Kidney glomerular epithelial cell (primary cell): Measurements from ENCODE around the gene FBN1.

Experiments
- DNase-seq: peaks from one replicate; lab custom pipeline; 2025; lab: John Stamatoyannopoulos, UW

FBN1 gene

DNA sequence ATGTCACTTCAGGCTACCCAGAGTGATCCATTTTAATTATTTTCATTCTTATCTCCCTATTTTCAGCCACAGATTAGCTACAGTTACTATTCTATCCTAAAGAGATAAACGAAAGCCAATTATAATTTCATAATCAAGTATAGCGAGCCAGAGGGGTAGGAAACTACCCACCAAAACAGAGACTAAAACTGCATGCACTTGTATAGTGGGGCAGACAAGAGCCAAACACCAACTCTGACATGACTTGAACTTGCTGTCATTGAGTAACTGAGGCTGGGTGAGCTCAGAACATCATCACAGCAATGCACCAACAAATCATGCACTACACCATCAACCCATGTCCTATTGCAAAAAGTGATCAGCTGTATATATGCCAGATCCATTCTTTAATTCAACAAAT lies 64.8 kb downstream of the FBN1 start:
- DNase-seq: no peak

DNA sequence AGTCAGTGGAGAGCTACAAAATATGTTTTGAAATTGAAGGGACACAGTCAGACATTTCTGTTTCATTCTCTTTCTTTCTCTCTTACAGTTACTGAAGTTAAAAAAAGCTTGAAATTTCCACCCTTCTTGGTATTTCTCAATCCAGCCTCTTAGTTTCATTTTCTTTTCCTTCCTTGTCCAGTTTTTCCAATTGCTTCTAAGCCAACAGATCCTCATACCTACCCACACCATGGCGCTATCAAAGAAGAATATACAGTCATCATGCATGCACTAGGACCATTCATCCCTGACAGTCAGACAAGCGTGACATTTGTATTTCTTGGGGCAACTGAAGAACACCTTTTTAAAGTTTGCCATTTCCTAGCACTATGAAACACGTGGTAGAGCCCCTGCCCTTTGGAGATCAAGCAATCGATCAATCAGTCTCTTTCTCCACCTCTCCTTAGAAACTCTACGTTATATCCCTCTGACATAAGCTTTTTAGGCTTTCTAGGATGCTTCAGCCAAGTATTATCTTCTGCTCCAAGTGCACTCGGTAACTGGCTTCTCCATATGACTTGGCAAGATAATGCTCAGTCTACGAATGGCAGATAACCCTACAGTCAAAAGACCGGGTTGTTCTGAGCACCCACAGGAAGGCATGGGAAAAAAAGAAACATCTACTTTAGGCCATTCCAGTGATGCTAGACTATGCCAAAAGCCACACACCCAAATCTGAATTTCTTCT lies 65.4 kb downstream of the FBN1 start:
- DNase-seq: peak; percentile 16

DNA sequence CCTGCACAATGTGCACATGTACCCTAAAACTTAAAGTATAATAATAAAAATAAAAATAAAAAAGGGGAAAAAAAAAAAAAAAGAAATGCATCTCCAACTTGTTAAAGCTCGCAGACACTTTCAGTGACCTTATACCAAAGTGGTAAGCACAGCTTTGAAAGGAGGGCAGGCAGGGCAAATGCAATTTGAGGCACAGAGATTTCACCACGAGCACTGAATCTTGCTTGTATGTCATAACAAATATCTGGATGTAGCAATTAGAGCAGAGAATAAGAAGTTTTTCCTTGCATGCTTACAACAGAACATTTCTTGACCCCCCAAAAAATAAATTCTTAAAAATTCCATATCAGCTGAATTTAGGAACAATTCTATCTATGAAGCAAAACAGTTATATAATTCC lies 66.5 kb downstream of the FBN1 start:
- no peak for DNase-seq

DNA sequence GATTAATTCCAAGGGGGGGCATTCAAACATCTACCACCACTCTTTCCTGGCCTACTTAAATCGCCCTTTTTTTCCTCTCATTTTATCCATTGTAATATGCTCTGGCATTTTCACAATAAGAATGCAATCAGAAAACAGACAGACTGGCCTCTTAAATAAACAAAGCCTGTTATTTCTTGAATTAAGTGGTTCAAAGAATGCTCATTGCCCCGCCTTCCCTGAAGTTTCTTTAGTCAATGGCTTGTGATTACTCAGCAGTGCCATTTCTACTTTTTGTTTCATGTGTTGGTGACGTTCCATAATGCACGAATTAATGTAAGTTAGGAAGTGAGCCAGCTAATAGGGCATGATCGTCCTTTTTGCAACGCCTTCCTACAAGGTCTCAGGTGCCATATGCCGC lies 68.0 kb downstream of the FBN1 start:
- no peak for DNase-seq

DNA sequence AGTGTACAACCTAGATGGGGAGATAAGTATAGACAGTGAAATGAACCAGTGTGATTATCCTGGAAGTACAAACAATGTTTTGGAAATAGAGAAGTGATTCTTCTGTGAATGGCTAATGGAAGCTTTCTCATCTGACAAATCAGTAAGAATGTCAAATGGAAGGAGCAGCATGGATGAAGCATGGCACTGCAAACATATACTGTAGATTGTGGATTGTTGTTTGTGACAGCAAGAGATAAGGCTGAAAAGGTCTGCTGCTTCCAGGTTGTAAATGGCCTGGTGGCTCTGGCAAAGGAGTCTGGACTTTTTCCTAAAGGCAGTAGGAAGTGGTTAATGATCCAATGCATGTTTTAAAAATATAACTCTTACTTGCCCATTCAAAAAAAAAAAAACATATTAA lies 71.3 kb downstream of the FBN1 start:
- no peak for DNase-seq

DNA sequence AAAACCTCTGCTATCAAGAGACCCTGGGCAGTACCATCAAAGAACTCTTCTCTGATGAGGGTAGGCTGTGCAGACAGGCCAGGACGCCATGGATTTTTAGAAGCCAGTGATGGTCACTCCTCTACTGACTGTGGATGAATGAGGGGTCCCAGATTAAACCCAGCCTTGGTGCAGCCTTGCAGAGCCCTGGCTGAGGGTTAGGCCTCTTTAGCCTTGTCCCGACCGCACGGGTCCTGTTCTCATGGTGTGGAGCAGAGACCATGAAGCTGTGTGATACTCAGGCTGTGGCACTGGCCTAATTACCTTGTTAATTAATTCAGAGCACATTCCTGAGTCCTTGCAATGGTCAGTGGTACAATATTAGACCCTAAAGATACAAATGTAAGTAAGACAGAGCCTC lies 71.7 kb downstream of the FBN1 start:
- DNase-seq: no peak

DNA sequence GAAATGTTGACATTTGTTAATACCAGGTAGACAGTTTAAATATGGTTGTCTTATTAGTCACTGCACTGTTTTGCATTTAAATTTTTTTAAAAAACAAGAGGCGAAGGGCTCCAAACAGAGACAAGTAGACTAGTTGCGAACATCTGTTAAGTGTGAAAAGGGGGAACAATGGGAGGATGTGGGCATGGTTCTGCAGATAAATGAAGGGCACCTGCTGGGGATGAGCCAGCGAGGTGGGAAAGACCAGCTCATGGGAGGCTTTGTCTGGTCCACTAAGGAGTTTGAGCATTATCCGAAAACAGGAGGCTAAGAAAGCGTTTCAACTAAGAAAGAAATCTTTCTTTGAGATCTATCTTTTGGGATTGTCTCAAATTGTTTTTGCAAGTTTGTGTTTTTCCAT lies 72.7 kb downstream of the FBN1 start:
- no peak for DNase-seq

DNA sequence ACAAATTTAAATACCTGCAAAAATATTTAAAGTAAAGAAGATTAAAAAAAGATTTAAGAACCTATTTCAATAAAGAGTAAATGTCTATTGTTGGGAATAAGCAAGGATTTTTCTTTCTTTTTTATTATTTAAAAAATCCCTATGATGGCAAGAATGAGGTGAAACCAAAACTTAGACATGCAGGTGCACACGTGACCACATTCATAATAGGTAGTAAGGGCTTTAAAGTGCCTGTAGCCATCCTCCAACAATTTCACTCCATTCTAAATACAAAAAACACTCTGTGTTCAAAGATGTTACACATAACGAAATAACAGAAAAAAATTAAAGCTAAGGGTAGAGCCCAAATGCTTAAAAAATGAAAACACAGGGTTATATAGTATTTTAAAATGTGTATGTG lies 74.0 kb downstream of the FBN1 start:
- DNase-seq: no peak

DNA sequence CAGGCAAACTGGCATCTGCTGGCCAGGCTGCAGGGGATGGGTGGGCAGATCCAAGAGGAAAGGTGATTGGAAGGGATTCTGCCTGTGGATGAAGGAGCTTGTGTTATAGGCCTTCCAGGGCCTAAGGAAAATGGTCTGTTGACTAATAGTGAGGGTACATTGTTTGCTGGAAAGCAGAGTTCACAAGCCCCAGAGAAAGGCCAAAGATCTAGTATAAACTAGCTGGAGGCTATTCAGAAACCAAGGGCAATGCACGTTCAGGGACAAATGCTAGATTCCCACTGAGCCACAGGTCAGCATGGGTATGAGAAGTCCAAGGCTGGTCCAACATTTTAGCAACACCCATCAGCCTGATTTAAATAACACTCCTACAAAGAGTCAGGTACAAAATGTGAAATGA lies 74.7 kb downstream of the FBN1 start:
- DNase-seq: no peak

DNA sequence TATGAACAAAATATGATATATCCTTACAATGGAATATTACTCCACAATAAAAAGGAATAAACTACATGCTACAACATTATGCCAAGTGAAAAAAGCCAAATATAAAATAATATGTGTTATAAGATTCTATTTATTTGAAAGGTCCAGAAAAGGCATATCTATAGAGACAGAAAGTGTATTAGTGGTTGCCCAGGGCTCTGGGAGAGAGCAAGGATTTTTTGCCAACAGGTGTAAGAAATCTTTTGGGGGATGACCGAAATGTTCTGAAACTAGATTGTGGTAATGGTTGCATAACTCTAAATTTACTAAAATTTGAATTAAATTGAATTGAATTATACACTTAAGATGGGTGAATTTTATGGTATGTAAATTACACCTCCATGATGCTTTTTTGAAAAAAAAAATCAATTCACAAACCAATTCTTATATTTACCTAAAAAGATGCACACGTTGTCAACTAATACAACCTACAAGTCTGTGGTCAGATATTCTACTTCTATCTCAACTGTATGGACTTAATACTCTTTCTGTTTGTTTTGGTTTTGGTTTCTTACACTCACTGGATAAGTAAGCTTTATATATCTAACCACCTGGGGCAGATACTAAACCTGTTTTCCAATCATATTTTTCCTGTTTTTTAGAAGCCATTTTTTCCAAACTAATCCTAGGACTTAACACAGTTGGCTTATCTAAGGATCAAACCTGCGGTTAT lies 75.8 kb downstream of the FBN1 start:
- DNase-seq: no peak

DNA sequence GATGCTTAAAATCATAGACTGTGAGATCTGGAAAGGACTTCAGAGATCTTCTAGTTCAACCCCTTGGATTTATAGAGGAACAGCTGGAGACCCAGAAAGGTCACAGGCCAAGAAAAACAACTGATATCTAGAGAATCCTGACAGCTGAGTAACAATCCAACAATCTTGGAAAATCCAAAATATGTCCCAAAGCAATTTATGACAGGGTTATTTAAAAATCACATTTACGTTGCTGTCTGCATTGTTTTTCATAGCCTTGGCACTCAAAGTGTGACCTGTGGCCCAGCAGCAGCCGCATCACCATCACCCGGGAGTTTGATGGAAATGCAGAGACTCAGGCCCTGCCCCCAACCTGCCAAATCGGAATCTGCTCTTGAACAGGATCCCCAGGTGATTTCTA lies 78.8 kb downstream of the FBN1 start:
- no peak for DNase-seq

DNA sequence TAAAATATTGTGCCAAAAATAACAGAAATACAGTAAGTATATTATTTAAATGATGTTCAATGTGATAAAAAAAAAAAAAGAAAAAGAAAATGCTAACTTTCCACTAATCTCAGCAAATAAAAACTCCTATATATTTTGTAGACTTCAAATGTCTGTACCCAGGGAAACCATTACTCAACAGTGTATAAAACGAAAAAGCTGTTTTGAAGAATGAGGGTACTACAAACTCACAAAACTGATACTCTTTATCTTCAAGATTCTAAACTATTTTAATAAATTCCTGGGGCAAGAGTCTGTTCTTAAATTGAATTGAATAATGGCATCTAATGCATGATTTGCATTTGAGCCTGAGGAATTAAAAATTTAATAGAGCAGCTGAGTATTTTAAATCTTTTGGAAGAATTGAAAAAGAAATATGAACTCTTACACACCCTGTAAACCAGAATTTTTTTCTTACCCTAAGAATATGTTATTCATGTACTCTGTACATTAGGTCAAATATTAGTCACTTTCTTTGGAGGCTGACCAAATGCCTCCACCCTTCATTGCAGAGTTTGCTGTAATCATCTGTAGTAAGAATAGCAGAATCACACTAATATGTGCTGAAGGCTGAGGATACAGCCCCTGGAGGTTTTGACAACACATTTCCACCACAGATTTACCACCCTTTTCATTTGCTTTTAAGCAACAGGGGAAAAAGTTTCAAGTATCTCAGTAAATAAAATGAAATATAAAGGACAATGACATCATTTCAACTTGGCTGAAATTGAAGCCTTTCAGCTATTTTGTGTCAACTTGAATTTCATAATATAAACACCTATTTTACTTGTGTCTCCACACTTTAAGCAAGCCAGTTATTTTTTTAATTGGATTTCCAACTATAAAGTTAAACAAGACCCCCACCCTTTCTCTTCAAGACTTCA lies 79.7 kb downstream of the FBN1 start:
- peak; percentile 27 for DNase-seq

DNA sequence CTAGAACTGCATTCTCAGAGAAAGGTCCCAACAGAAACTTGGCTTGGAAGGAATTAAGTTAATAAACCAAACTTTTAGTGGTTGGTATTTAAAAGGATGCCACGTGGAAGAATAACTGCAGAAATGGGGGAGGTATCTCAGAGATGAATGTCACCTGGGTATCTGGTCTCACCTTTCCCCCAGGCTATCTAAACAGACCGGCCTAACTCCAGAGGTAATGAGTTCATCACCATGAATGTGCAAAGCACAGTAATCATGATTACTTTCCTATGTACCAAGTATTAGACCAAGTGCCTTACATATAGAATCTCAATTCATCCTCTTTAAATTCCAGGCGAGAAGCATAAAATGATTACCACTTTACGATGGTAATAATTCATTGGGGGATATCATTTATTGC lies 80.8 kb downstream of the FBN1 start:
- DNase-seq: no peak

DNA sequence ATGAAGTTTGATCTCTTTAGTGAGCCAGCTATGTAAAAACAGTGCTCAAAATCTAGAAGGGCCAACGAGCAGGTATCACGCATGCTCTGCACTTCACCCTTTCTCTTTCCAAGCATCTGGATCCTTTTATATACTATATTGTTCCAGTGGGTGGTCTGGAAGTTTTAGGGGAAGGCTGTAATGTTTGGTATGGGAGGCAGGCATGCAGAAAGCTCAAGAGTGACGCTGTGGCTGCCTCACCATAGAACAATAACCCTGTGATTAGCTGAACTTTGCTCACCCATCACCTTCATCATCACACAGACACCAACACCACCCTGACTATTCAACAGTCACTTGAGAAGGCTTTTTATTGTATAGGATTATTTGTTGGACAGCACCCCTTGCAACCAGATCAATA lies 81.6 kb downstream of the FBN1 start:
- no peak for DNase-seq

DNA sequence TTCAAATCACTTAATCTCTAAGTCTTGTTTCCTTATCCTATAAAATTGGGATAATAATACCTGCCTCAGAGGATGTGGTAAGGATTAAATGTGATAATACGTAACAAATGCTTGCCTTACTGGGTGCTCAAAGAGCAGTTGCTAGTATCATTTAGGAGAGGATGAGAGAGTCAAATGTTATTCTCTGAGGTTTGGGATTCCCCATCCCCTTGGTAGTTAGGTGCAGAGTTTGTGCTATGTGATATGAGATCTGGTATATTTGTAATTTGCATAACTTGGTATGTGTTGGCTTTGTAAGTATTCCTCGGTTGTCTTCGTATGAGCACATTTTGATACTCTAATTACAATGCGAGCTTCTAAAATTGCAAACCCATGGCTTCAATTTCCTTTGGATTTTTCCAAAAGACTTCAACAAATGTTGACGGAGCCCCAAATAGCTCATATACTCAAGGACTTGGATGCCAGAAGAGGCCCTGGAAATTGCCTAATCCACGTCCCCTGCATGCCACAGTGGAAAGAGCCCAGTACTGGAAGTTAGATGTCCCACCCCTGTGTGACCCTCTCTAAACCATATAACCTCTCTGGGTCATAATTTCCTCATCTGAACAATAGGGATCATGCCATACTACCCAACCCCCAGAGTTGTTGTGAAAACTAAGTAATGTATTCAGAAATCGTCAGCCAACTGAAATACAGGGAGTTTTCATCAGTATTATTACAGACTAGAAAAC lies 85.0 kb downstream of the FBN1 start:
- DNase-seq: no peak

DNA sequence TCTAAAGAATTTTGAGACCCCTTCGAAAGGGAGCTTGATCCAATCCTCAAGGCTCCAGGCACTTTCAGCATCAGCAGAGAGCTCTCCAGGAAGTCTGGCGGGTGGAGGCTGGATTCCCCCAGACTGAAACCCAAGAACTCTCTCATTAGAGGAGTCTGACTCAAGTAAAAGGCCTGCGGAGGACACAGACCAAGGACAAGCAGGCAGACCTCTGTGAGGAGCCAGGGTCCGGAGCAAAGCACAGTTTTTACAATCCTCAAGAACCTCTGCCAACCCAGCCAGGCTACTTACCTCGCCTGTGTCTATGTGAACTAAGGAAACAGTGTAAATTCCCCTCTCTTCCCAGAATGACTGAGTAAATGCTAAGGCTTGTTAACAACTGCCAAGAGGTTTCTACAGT lies 86.2 kb downstream of the FBN1 start:
- peak; percentile 27 for DNase-seq

DNA sequence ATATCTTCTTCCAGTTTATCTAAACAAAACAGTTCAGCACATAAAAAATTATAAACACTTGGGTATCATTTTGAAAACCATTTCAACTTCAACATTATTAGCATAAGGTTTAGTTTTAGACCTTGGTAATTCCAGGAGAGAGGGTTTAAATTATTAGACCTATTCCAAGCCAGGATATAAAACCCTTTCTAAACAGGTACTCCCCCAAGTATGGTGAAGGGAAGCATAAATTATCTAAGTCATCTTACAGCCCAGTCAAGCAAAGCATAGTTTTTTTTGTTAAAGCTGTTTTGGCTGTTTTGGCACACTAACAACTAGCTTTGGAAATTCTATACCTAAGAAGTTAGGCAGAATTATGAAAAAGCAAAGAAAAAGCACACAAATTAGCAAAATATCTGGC lies 87.3 kb downstream of the FBN1 start:
- DNase-seq: no peak

DNA sequence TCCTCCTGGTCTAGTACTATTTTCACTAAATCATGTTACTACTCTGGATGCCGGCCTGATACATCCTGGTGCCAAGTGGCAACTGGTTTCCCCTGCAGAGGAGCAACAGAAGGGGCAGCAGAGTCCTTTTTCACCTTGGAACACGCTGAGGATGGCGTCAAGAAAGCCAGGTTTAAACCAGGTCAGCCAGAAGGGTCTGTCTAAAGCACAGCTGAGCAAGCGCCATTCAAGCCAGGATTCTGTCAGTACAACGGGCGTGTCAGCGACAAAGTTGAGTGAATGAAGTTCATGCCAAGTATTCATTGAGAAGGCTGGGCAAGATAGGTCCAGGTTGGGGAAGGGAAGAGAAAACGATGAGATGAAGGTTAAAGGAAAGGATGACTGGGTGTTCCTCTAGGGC lies 88.2 kb downstream of the FBN1 start:
- DNase-seq: no peak

DNA sequence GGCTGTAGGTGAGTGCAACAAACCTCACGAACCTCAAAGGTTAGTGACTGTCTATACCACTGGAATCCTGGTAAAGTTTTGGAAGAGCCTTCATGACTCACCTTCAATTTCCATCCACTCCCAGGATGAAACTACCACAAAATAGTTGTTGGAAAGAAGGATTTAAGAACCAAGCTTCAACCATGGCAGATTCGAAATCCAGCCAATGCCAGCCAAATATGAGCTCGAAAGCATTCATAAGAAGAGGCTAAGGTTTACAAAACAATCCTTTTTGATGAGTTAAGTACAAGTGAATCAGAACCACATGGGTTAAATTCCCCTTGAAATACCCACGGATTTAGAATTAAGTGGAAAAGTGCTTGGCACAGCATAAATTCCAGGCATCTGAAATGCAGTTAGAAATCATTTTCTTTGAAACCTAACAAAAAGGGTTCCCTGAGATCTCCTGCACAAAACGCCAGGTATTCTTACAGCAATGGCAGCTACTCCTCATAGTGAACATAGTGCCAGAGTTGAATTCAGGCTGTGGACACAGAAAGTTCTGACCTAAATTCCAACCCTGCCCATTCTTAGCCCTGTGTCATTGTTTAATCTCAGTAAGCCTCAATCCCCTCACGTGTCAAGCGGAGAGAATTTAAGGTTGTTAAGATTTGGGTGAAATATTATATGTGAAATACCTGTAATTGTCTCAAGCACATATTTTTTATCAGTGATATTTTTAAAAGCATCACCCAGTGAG lies 89.2 kb downstream of the FBN1 start:
- no peak for DNase-seq

DNA sequence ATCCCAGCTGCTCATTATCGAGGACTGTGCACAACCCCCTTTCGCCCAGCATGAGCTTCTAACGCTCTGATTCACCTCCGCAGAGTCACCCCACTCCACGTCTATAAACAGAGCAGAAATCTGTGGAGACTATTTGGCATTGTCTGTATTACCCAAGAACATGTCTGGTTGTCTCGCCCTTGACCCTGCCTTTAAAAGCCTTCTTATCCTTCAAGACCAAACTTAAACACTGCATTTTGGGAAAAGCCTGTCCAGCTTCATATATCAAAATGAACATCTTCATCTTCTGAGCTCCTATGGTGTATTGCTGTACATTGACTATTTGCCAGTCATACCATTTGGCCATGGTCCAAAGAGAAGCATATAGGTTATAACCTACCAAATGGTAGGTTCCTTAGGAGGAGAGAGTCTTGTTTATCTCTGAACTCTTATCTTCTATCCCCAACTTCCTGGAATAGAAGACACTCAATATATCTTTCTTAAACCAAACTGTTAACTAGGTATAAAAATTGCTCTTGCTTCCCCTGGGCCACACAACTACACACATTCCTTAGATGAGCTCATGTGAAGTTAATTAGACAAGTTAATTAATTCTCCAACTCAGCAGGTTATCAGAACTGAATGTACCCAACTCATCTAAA lies 90.1 kb downstream of the FBN1 start:
- no peak for DNase-seq

DNA sequence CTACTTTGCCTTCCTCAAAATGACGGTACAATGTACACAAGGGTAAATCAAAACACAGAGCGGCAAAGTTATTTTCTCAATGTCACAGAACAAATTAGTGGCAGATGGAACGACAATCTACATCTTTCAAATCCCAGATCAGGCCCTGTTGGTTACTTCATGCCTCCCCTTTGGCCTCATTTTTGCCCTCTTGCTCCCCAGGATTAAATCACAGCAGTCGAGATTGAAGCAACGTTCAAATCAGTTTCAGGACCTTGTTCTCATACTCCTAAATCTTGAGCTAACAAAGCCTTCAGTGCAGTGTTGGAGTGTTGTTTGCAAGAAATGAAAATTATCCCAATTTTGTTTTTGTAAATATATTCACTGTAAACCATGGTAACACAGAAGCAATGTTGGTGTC lies 91.4 kb downstream of the FBN1 start:
- no peak for DNase-seq
